HCT116 (cell line): ENCODE results near the gene MID1. TPM values are rescaled to one million over a fixed set of nuclear protein-coding genes. Genes with fewer than 3 reads are reported as not detected.

Source experiments
- ATAC-seq: fragments of 200-7000 bp; cut with Tn5 transposase; 2 replicates; pipeline ENCODE4 v1.9.1; 2020; ENCODE audit warnings: mild to moderate bottlenecking, moderate library complexity
- BruUV-seq: library from RNA; stranded (reverse); fragments of 400-500 nt; replicated peaks from 2 replicates; lab custom pipeline; 2021; lab: Mats Ljungman, UMichigan
- CTCF ChIA-PET: fragments of 300-600 bp; sonication (Branson Sonifier 250); formaldehyde crosslinking; loops from one replicate; lab custom pipeline; 2021; ENCODE audit warnings: antibody characterized with exemption; lab: Charles Lee
- POLR2A ChIA-PET: fragments of 300-600, 350-600 bp; sonication (Branson Sonifier 250); formaldehyde crosslinking; loops from one replicate; lab custom pipeline; 2021; ENCODE audit warnings: antibody characterized with exemption; lab: Charles Lee
- RAD21 ChIA-PET, 2 experiments: fragments of 300-600 bp; sonication (Branson Sonifier 250); formaldehyde crosslinking; loops; one replicate each; lab custom pipeline; 2023; ENCODE audit warnings: low total read pairs in 2 of 2; ENCODE audit not compliant: uncharacterized antibody in 2 of 2, unreplicated experiment in 2 of 2, low non-redundant PET in 1 of 2; lab: Charles Lee
- DNase-seq: peaks from one replicate; pipeline ENCODE4 v3.0.0-alpha.2; 2010; ENCODE audit warnings: low read depth, low spot score
- H2AFZ ChIP-seq: fragments of 200-600 bp; shearing (Covaris generic), sonication (generic); 2 replicates; pipeline ENCODE4 v1.6.1; 2017; ENCODE audit warnings: low read depth, mixed run types, mixed read lengths, antibody characterized with exemption, low read length; ENCODE audit not compliant: poor library complexity, severe bottlenecking
- H3K27ac ChIP-seq: 2 replicates; pipeline ENCODE4 v1.5.1; 2012; ENCODE audit warnings: low read depth, low read length
- H3K27me3 ChIP-seq: fragments of 200-600 bp; sonication (generic); 2 replicates; pipeline ENCODE4 v1.6.1; 2016; ENCODE audit warnings: mixed run types, low read length, mixed read lengths; ENCODE audit not compliant: insufficient read depth
- H3K36me3 ChIP-seq, 2 experiments: fragments of 200-500 bp in 1 of 2; fragments of 200-600 bp in 1 of 2; sonication (Bioruptor generic) in 1 of 2; sonication (generic) in 1 of 2; 2 replicates each; pipeline versions ENCODE4 v1.5.1 to v1.6.1; 2014 to 2016; ENCODE audit warnings: low read length in 2 of 2, inconsistent platforms in 1 of 2, mixed read lengths in 1 of 2, mixed run types in 1 of 2; ENCODE audit not compliant: insufficient read depth in 2 of 2, control insufficient read depth in 1 of 2
- H3K4me1 ChIP-seq, 2 experiments: fragments of 200-600 bp in 1 of 2; sonication (generic) in 1 of 2; 2 replicates each; pipeline versions ENCODE4 v1.5.1 to v1.6.1; 2012 to 2017; ENCODE audit warnings: low read length in 2 of 2, inconsistent platforms in 1 of 2, mild to moderate bottlenecking in 1 of 2, mixed read lengths in 1 of 2, mixed run types in 1 of 2, moderate library complexity in 1 of 2; ENCODE audit not compliant: insufficient read depth in 2 of 2, control insufficient read depth in 1 of 2
- H3K4me2 ChIP-seq: fragments of 200-600 bp; sonication (generic); 2 replicates; pipeline ENCODE4 v1.6.1; 2017; ENCODE audit warnings: mixed run types, low read length, mixed read lengths
- H3K4me3 ChIP-seq, 2 experiments: fragments of 200-600 bp in 1 of 2; sonication (generic) in 1 of 2; replicated peaks in 1 of 2; 2 replicates each; pipeline ENCODE4 v1.5.1; 2011 to 2016; ENCODE audit warnings: low read length in 2 of 2, control low read depth in 1 of 2, low read depth in 1 of 2, mild to moderate bottlenecking in 1 of 2, mixed read lengths in 1 of 2, mixed run types in 1 of 2
- H3K79me2 ChIP-seq: fragments of 200-600 bp; sonication (generic); 2 replicates; pipeline ENCODE4 v1.6.1; 2017; ENCODE audit warnings: mild to moderate bottlenecking, mixed run types, low read length, moderate library complexity, mixed read lengths; ENCODE audit not compliant: insufficient read depth
- H3K9ac ChIP-seq: fragments of 200-600 bp; sonication (generic); 2 replicates; pipeline ENCODE4 v1.6.1; 2016; ENCODE audit warnings: low read length, mixed read lengths
- H3K9me2 ChIP-seq: fragments of 200-600 bp; sonication (generic), shearing (Covaris generic); 2 replicates; pipeline ENCODE4 v1.6.1; 2017; ENCODE audit warnings: mixed run types, mild to moderate bottlenecking, moderate library complexity; ENCODE audit not compliant: insufficient read depth
- H3K9me3 ChIP-seq, 2 experiments: fragments of 200-500 bp in 1 of 2; fragments of 200-600 bp in 1 of 2; sonication (Bioruptor generic) in 1 of 2; sonication (generic) in 1 of 2; 2 replicates each; pipeline ENCODE4 v1.6.1; 2014 to 2017; ENCODE audit warnings: low read length in 2 of 2, mixed read lengths in 2 of 2, inconsistent platforms in 1 of 2, low read depth in 1 of 2, mild to moderate bottlenecking in 1 of 2, mixed run types in 1 of 2, moderate library complexity in 1 of 2; ENCODE audit not compliant: control insufficient read depth in 1 of 2, insufficient read depth in 1 of 2
- H4K20me1 ChIP-seq: fragments of 200-600 bp; sonication (generic), shearing (Covaris generic); 2 replicates; pipeline ENCODE4 v1.6.1; 2017; ENCODE audit warnings: mixed run types, mild to moderate bottlenecking, moderate library complexity; ENCODE audit not compliant: insufficient read depth
- CEBPB ChIP-seq: IDR thresholded peaks from 2 replicates; pipeline ENCODE4 v1.6.1; 2012; ENCODE audit warnings: low read depth
- EZH2 ChIP-seq: fragments of 200-600 bp; sonication (generic); IDR thresholded peaks from 2 replicates; pipeline ENCODE4 v1.6.1; 2017; ENCODE audit warnings: antibody characterized with exemption, mixed run types
- EZH2phosphoT487 ChIP-seq: fragments of 200-600 bp; IDR thresholded peaks from 2 replicates; pipeline ENCODE4 v1.6.1; 2018; ENCODE audit warnings: antibody characterized with exemption, borderline replicate concordance
- FOSL1 ChIP-seq: IDR thresholded peaks from 2 replicates; pipeline ENCODE4 v1.6.1; 2012; ENCODE audit warnings: low read depth
- JUND ChIP-seq: IDR thresholded peaks from 2 replicates; pipeline ENCODE4 v1.6.1; 2012
- SIN3A ChIP-seq: IDR thresholded peaks from 2 replicates; pipeline ENCODE4 v1.6.1; 2012; ENCODE audit warnings: low read depth
- ZNF274 ChIP-seq: fragments of 200-500 bp; sonication (Bioruptor generic); IDR thresholded peaks from 2 replicates; pipeline ENCODE4 v1.6.1; 2014; ENCODE audit warnings: mild to moderate bottlenecking, low read depth, low read length, inconsistent platforms
- intact Hi-C: fragments of 100-400 bp; cut with micrococcal nuclease; formaldehyde crosslinking; loops from 2 replicates; pipeline ENCODE4 v1.10.0; 2022
- total RNA-seq: library from RNA; stranded (reverse); gene quantifications from one replicate; pipeline ENCODE4 v1.2.1, GENCODE V29; 2021; ENCODE audit not compliant: unreplicated experiment
- TF ChIP-seq, protein P1 (sequence below): IDR thresholded peaks from 2 replicates; pipeline ENCODE4 v1.6.1; 2012

The MID1 gene
- total RNA-seq, 1 experiment from 2014 or later, result 48.8 TPM

GRCh38 chrX:10482708-10483107 is 137.7 kb downstream of the MID1 start:
- Histone ChIP-seq H3K79me2 (no peaks in the 10 kb centered on the region), H2AFZ (no peak overlapping the region), H3K9me3 (no peaks in the 10 kb centered on the region), H3K27ac (no peak overlapping the region), H3K4me2 (no peak overlapping the region), H3K27me3 (no peaks in the 10 kb centered on the region), H4K20me1 (no peaks in the 10 kb centered on the region), H3K9me2 (no peaks in the 10 kb centered on the region), H3K4me3 (no peak overlapping the region), H3K36me3 (peaks cover 2 to 3% of the 10 kb centered on the region in 2 experiments; a peak in 2 of 4 replicates), H3K4me1 (no peaks in the 10 kb centered on the region), H3K9ac (no peak overlapping the region)
- ATAC-seq, result no peak
- ChIA-PET CTCF (no interaction called here), POLR2A (no interaction called here), RAD21 (no interaction called here)
- TF ChIP-seq, protein P1, sequence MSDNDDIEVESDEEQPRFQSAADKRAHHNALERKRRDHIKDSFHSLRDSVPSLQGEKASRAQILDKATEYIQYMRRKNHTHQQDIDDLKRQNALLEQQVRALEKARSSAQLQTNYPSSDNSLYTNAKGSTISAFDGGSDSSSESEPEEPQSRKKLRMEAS, result no peak
- intact Hi-C loops, result no loop called here
- BruUV-seq, result no TSS peak
- no peak for DNase-seq

- TF ChIP-seq SIN3A (no peak), JUND (no peak), ZNF274 (no peak), EZH2phosphoT487 (no peak), FOSL1 (no peak), CEBPB (no peak), EZH2 (no peak)
- H3K4me1 ChIP-seq, result no peaks in the 10 kb centered on the region
- POLR2A ChIA-PET, result no interaction called here
- H3K36me3 ChIP-seq, result peaks cover 2 to 3% of the 10 kb centered on the region in 2 experiments; a peak in 2 of 4 replicates
- H3K27ac ChIP-seq, result no peak overlapping the region
- no peak for ATAC-seq
- H3K9me3 ChIP-seq, result no peaks in the 10 kb centered on the region
- intact Hi-C loops, result no loop called here
- H2AFZ ChIP-seq, result no peak overlapping the region
- no peaks in the 10 kb centered on the region for H3K79me2 ChIP-seq
- no peak overlapping the region for H3K4me3 ChIP-seq
- DNase-seq, result no peak
- no peak overlapping the region for H3K9ac ChIP-seq
- CTCF ChIA-PET, result no interaction called here
- H4K20me1 ChIP-seq, result no peaks in the 10 kb centered on the region
- no peaks in the 10 kb centered on the region for H3K27me3 ChIP-seq
- H3K4me2 ChIP-seq, result no peak overlapping the region
- RAD21 ChIA-PET, result no interaction called here
- H3K9me2 ChIP-seq, result no peaks in the 10 kb centered on the region
- no TSS peak for BruUV-seq
These were observed 138.1 kb downstream of the MID1 start for GRCh38 chrX:10482261-10482660.
